ENCODE measurements around the gene MNDA.
"Not testable (repeated sequence)": the region's sequence is repeated elsewhere in the genome, so short reads cannot be mapped to it uniquely, and the experiment has no call there.

Gene MNDA

GRCh38 chr1:158818560-158818959, 12.6 kb upstream of the MNDA start:
- no peaks in the 10 kb centered on the region for H3K9me3 Mint-ChIP-seq
- H3K36me3 Mint-ChIP-seq = no peaks in the 10 kb centered on the region
- no peak for DNase-seq
- H3K4me3 Mint-ChIP-seq = no peak overlapping the region
- no peaks in the 10 kb centered on the region for H3K4me1 Mint-ChIP-seq
- H3K27me3 Mint-ChIP-seq = peaks cover 4 to 7% of the 10 kb centered on the region in 2 donors
- no peak for ATAC-seq (replicated peaks)
- H3K27ac Mint-ChIP-seq = no peak overlapping the region

DNA sequence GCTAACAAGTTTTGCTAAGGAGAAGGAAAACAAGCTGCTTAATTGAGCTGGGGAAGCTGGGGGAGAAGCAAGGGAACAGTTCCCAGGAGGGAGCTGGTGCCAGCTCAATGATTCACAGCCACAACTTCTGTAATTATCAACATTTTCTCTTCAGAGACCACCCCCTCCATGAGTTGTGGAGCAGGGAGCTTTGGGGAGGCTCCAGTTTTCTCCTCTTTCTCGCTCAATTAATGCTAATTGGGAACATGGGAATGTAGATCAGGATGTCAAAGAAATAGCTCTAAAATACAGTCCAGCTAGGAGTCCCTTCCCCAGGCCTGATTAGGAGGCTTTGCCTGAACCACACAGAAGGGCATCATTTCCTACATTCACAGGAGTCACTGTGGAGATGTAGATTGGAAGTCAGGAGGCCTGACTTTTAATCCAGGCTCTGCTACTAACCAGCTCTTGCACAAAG, 12.1 kb upstream of the MNDA start:
- Mint-ChIP-seq H3K27ac (no peak overlapping the region), H3K9me3 (no peaks in the 10 kb centered on the region), H3K27me3 (peaks cover 8 to 10% of the 10 kb centered on the region in 2 donors), H3K4me1 (no peaks in the 10 kb centered on the region), H3K4me3 (no peak overlapping the region), H3K36me3 (no peaks in the 10 kb centered on the region)
- DNase-seq (no peak), ATAC-seq (replicated peaks) (no peak)

- Mint-ChIP-seq H3K9me3 (no peaks in the 10 kb centered on the region), H3K27ac (no peak overlapping the region), H3K4me1 (no peaks in the 10 kb centered on the region), H3K4me3 (no peak overlapping the region), H3K27me3 (peaks cover 10 to 16% of the 10 kb centered on the region in 2 donors), H3K36me3 (no peaks in the 10 kb centered on the region)
- ATAC-seq (replicated peaks) (no peak), DNase-seq (no peak)
These were observed 11.4 kb upstream of the MNDA start for GRCh38 chr1:158819461-158820443.

GRCh38 chr1:158821723-158822122, 9.4 kb upstream of the MNDA start:
- H3K36me3 Mint-ChIP-seq = no peaks in the 10 kb centered on the region
- DNase-seq = no peak
- no peak for ATAC-seq (replicated peaks)
- H3K4me1 Mint-ChIP-seq = no peaks in the 10 kb centered on the region
- no peak overlapping the region for H3K27ac Mint-ChIP-seq
- H3K4me3 Mint-ChIP-seq = no peak overlapping the region
- H3K9me3 Mint-ChIP-seq = peaks cover 0 to 1% of the 10 kb centered on the region in 2 donors
- H3K27me3 Mint-ChIP-seq = peaks cover 10 to 24% of the 10 kb centered on the region in 2 donors

GRCh38 chr1:158830074-158830677, 975 bp upstream of the MNDA start:
- DNase-seq (no peak), ATAC-seq (replicated peaks) (peak; percentile 67 to 72)
- Mint-ChIP-seq H3K36me3 (peaks cover 12 to 21% of the 10 kb centered on the region in 2 donors), H3K9me3 (peaks cover 10 to 16% of the 10 kb centered on the region in 2 donors), H3K27me3 (peaks cover 0 to 4% of the 10 kb centered on the region in 2 donors), H3K4me1 (peaks cover 9 to 16% of the 10 kb centered on the region in 2 donors), H3K27ac (no peak overlapping the region), H3K4me3 (no peak overlapping the region)

- no peak for DNase-seq
- no peak for ATAC-seq (replicated peaks)
- Mint-ChIP-seq H3K36me3 (peaks cover 7 to 10% of the 10 kb centered on the region in 2 donors), H3K27me3 (peaks cover 0 to 2% of the 10 kb centered on the region in 2 donors), H3K4me1 (peaks cover 9 to 16% of the 10 kb centered on the region in 2 donors), H3K27ac (no peak overlapping the region), H3K4me3 (no peak overlapping the region), H3K9me3 (peaks cover 5 to 10% of the 10 kb centered on the region in 2 donors)
These were observed 2.1 kb downstream of the MNDA start for GRCh38 chr1:158833264-158833663.

DNA sequence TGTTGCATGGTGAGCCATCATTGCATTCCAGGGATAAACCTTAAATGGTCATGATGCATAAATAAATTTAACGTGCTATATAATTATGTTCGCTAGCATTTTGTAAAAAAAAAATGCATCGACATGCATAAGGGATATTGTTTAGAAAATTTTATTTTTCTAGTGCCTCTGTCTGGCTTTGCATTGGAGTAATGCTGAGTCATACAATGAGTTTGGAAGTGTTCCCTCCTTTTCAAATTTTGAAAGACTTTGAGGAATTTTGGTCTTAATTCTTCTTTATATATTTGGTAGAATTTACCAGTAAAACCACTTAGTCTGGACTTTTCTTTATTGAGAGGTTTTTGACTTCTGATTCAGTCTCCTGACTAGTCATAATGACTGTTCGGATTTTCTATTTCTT, 4.9 kb downstream of the MNDA start:
- Mint-ChIP-seq H3K4me3 (no peak overlapping the region), H3K4me1 (peaks cover 2 to 3% of the 10 kb centered on the region in 2 donors), H3K9me3 (peaks cover 1 to 6% of the 10 kb centered on the region in 2 donors), H3K27me3 (peaks cover 6 to 12% of the 10 kb centered on the region in 2 donors), H3K36me3 (peaks cover 0 to 4% of the 10 kb centered on the region in 2 donors), H3K27ac (no peak overlapping the region)
- ATAC-seq (replicated peaks) (no peak), DNase-seq (no peak)

GRCh38 chr1:158838660-158839059, 7.5 kb downstream of the MNDA start:
- no peaks in the 10 kb centered on the region for H3K4me1 Mint-ChIP-seq
- ATAC-seq (replicated peaks) = no peak
- DNase-seq = no peak
- peaks cover 0 to 4% of the 10 kb centered on the region in 2 donors for H3K36me3 Mint-ChIP-seq
- no peak overlapping the region for H3K4me3 Mint-ChIP-seq
- peaks cover 1 to 6% of the 10 kb centered on the region in 2 donors for H3K9me3 Mint-ChIP-seq
- H3K27ac Mint-ChIP-seq = no peak overlapping the region
- peaks cover 8 to 15% of the 10 kb centered on the region in 2 donors for H3K27me3 Mint-ChIP-seq

DNA sequence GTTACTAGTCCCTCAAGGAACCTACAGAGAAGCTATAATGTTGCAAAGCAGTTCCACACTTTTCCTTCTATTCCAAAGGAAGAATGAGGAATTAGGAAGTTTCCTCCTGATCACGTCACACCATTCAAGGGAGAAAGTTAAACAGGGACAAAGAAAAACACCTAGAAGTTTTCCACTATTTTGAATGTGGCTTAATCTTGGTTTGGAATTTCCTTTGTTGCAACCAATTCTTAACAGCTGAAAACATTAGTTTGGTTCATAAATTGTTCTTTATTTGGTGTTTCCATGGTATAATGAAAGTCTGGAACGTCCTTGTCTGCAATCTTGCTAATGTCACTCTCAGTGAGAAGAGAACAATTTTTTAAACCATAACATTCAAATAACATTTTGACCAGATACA, 8.4 kb downstream of the MNDA start:
- Mint-ChIP-seq H3K4me1 (no peaks in the 10 kb centered on the region), H3K27me3 (peaks cover 14 to 20% of the 10 kb centered on the region in 2 donors), H3K9me3 (peaks cover 1 to 6% of the 10 kb centered on the region in 2 donors), H3K36me3 (peaks cover 0 to 4% of the 10 kb centered on the region in 2 donors), H3K4me3 (no peak overlapping the region), H3K27ac (no peak overlapping the region)
- no peak for DNase-seq
- ATAC-seq (replicated peaks) = no peak

GRCh38 chr1:158840236-158840635, 9.1 kb downstream of the MNDA start:
- H3K4me1 Mint-ChIP-seq = no peaks in the 10 kb centered on the region
- peaks cover 0 to 6% of the 10 kb centered on the region in 2 donors for H3K9me3 Mint-ChIP-seq
- no peak overlapping the region for H3K4me3 Mint-ChIP-seq
- H3K27ac Mint-ChIP-seq = no peak overlapping the region
- peaks cover 0 to 4% of the 10 kb centered on the region in 2 donors for H3K36me3 Mint-ChIP-seq
- ATAC-seq (replicated peaks) = no peak
- no peak for DNase-seq
- peaks cover 14 to 20% of the 10 kb centered on the region in 2 donors for H3K27me3 Mint-ChIP-seq

DNA sequence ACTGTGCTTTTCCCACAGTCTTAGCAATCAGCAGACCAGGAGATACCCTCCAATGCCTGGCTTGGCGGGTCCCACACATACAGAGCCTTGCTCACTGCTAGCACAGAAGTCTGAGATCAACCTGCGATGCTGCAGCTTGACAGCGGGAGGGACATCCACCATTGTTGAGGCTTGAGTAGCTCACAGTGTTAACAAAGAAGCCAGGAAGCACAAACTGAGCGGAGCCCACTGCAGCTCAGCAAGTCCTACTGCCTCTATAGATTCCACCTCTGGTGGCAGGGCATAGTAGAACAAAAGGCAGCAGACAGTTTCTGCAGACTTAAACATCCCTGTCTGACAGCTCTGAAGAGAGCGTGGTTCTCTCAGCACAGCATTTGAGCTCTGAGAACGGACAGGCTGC, 33.4 kb downstream of the MNDA start:
- Mint-ChIP-seq H3K27ac (no peak overlapping the region), H3K36me3 (peaks cover 3 to 10% of the 10 kb centered on the region in 2 donors), H3K27me3 (peaks cover 27 to 31% of the 10 kb centered on the region in 2 donors), H3K9me3 (peaks cover 12 to 13% of the 10 kb centered on the region in 2 donors), H3K4me1 (no peaks in the 10 kb centered on the region), H3K4me3 (no peak overlapping the region)
- DNase-seq (no peak), ATAC-seq (replicated peaks) (no peak)

GRCh38 chr1:158870438-158870837, 39.3 kb downstream of the MNDA start:
- H3K27ac Mint-ChIP-seq; H3K4me1 Mint-ChIP-seq; DNase-seq; H3K4me3 Mint-ChIP-seq; ATAC-seq (replicated peaks); H3K36me3 Mint-ChIP-seq; H3K9me3 Mint-ChIP-seq: not testable (repeated sequence)
- peaks cover 19 to 21% of the 10 kb centered on the region in 2 donors for H3K27me3 Mint-ChIP-seq

GRCh38 chr1:158873141-158873540, 42.0 kb downstream of the MNDA start:
- Mint-ChIP-seq H3K36me3 (no peaks in the 10 kb centered on the region), H3K27ac (no peak overlapping the region), H3K9me3 (no peaks in the 10 kb centered on the region), H3K4me1 (no peaks in the 10 kb centered on the region), H3K27me3 (peaks cover 21 to 27% of the 10 kb centered on the region in 2 donors), H3K4me3 (no peak overlapping the region)
- no peak for ATAC-seq (replicated peaks)
- no peak for DNase-seq

GRCh38 chr1:158893654-158894053, 62.5 kb downstream of the MNDA start:
- no peak for DNase-seq
- no peak overlapping the region for H3K4me3 Mint-ChIP-seq
- H3K4me1 Mint-ChIP-seq = no peaks in the 10 kb centered on the region
- no peak for ATAC-seq (replicated peaks)
- no peak overlapping the region for H3K27ac Mint-ChIP-seq
- H3K36me3 Mint-ChIP-seq = no peaks in the 10 kb centered on the region
- H3K27me3 Mint-ChIP-seq = peaks cover 0 to 7% of the 10 kb centered on the region in 2 donors
- peaks cover 5% of the 10 kb centered on the region in 2 donors for H3K9me3 Mint-ChIP-seq
